Measurements from ENCODE around the gene ANKRD40CL. TPM values are rescaled to one million over a fixed set of nuclear protein-coding genes. Genes with fewer than 3 reads are reported as not detected.

Gene ANKRD40CL
- total and polyA plus RNA-seq, 2 experiments from 2014 or later = not detected

- in situ Hi-C loops (cut with MboI) = no loop called here
- H3K4me1 ChIP-seq (ENCODE audit: insufficient read depth) = no peaks in the 10 kb centered on the region
- no peak overlapping the region for H2AFZ ChIP-seq
- H3K27ac ChIP-seq = no peak overlapping the region
- no peaks in the 10 kb centered on the region for H3K79me2 ChIP-seq (ENCODE audit: insufficient read depth)
- no peak overlapping the region for H3K4me3 ChIP-seq
- 50 to 53% methylated on average over 5 of the region's 5 CpGs for WGBS, 2 experiments (ENCODE audit: low coverage in 1 of 2, low lambda C conversion rate in 2 of 2, missing lambda C conversion rate in 2 of 2)
- no peak overlapping the region for H3K4me2 ChIP-seq (ENCODE audit: unreplicated experiment)
- DNase-seq = no peak
- H3F3A ChIP-seq (ENCODE audit: insufficient read depth) = peaks cover 29% of the 10 kb centered on the region
- H3K36me3 ChIP-seq (ENCODE audit: low read depth) = peaks cover 28% of the 10 kb centered on the region
- H3K9ac ChIP-seq = no peak overlapping the region
- no peaks in the 10 kb centered on the region for H4K20me1 ChIP-seq (ENCODE audit: insufficient read depth)
- H3K9me3 ChIP-seq (ENCODE audit: low read depth) = no peaks in the 10 kb centered on the region
- no peaks in the 10 kb centered on the region for H3K27me3 ChIP-seq (replicated peaks; ENCODE audit: insufficient read depth)
- no peaks in the 10 kb centered on the region for H3K9me2 ChIP-seq (ENCODE audit: insufficient read depth)
- TF ChIP-seq EZH2 (IDR thresholded peaks at IDR 0.05; ENCODE audit: insufficient read depth, poor library complexity, severe bottlenecking) (no peak), EZH2phosphoT487 (IDR thresholded peaks at IDR 0.05; ENCODE audit: insufficient read depth, low read depth) (no peak)
Measured at GRCh38 chr17:50758524-50758923, 8.8 kb downstream of the ANKRD40CL start.

DNA sequence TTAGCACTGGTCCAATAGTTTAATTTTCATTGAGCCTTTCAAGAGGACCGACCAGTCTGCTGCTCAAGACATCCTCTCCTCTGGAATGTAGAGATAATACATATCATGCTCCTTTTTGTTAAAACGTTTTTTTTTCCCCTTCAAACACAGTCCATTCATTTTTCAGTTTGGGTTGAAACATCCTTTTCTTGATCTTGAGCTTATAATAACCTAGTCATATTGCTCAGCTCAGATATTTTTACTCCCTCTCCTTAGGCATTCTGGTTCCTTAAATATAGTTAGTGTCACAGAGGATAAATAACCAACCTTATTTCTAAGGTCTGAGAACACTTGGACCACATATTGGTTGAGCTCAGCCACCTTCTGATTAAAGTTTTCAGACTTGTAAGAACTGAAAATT, 12.8 kb downstream of the ANKRD40CL start:
- WGBS, 2 experiments (ENCODE audit: low coverage in 1 of 2, low lambda C conversion rate in 2 of 2, missing lambda C conversion rate in 2 of 2) = 49 to 52% methylated on average over 2 of the region's 2 CpGs
- no peak for DNase-seq

GRCh38 chr17:50749245-50749644, 18.1 kb downstream of the ANKRD40CL start:
- in situ Hi-C loops (cut with MboI) = no loop called here
- Histone ChIP-seq H3F3A (ENCODE audit: insufficient read depth) (peaks cover 36% of the 10 kb centered on the region; the same call in 1 of the 2 replicates), H3K9ac (no peak overlapping the region), H3K9me3 (ENCODE audit: low read depth) (no peaks in the 10 kb centered on the region), H4K20me1 (ENCODE audit: insufficient read depth) (no peaks in the 10 kb centered on the region), H2AFZ (no peak overlapping the region), H3K36me3 (ENCODE audit: low read depth) (peaks cover 95% of the 10 kb centered on the region), H3K79me2 (ENCODE audit: insufficient read depth) (peaks cover 60% of the 10 kb centered on the region), H3K4me2 (ENCODE audit: unreplicated experiment) (no peak overlapping the region), H3K9me2 (ENCODE audit: insufficient read depth) (no peaks in the 10 kb centered on the region), H3K4me1 (ENCODE audit: insufficient read depth) (no peaks in the 10 kb centered on the region), H3K27ac (no peak overlapping the region), H3K4me3 (no peak overlapping the region), H3K27me3 (replicated peaks; ENCODE audit: insufficient read depth) (no peaks in the 10 kb centered on the region)
- no peak for TF ChIP-seq EZH2 (IDR thresholded peaks at IDR 0.05; ENCODE audit: insufficient read depth, poor library complexity, severe bottlenecking)
- no peak for DNase-seq
- 91% methylated on average over 6 of the region's 6 CpGs for WGBS, 2 experiments (ENCODE audit: low coverage in 1 of 2, low lambda C conversion rate in 2 of 2, missing lambda C conversion rate in 2 of 2)

More for the DNA sequence above, 12.8 kb downstream of the ANKRD40CL start:
- TF ChIP-seq EZH2 (IDR thresholded peaks at IDR 0.05; ENCODE audit: insufficient read depth, poor library complexity, severe bottlenecking) (no peak), EZH2phosphoT487 (IDR thresholded peaks at IDR 0.05; ENCODE audit: insufficient read depth, low read depth) (no peak)
- Histone ChIP-seq H3K9ac (no peak overlapping the region), H3K79me2 (ENCODE audit: insufficient read depth) (peaks cover 9% of the 10 kb centered on the region; the same call in 1 of the 2 replicates), H3K4me1 (ENCODE audit: insufficient read depth) (no peaks in the 10 kb centered on the region), H3K27ac (no peak overlapping the region), H3F3A (ENCODE audit: insufficient read depth) (peaks cover 38% of the 10 kb centered on the region), H3K4me2 (ENCODE audit: unreplicated experiment) (no peak overlapping the region), H3K27me3 (replicated peaks; ENCODE audit: insufficient read depth) (no peaks in the 10 kb centered on the region), H3K36me3 (ENCODE audit: low read depth) (peaks cover 66% of the 10 kb centered on the region), H2AFZ (no peak overlapping the region), H4K20me1 (ENCODE audit: insufficient read depth) (no peaks in the 10 kb centered on the region), H3K4me3 (no peak overlapping the region), H3K9me2 (ENCODE audit: insufficient read depth) (no peaks in the 10 kb centered on the region), H3K9me3 (ENCODE audit: low read depth) (no peaks in the 10 kb centered on the region)
- in situ Hi-C loops (cut with MboI) = no loop called here

DNA sequence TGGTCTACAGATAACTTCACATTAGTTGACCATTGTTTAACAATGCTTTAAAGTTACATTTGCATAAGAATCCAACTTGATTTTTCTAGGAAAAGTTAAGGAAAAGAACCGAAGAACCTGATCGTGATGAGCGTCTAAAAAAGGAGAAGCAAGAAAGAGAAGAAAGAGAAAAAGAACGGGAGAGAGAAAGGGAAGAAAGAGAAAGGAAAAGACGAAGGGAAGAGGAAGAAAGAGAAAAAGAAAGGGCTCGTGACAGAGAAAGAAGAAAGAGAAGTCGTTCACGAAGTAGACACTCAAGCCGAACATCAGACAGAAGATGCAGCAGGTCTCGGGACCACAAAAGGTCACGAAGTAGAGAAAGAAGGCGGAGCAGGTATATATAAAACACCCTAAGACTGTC, 21.7 kb downstream of the ANKRD40CL start:
- TF ChIP-seq EZH2 (IDR thresholded peaks at IDR 0.05; ENCODE audit: insufficient read depth, poor library complexity, severe bottlenecking) = no peak
- TF ChIP-seq EZH2phosphoT487 (IDR thresholded peaks at IDR 0.05; ENCODE audit: insufficient read depth, low read depth) = no peak
- H3K36me3 ChIP-seq (ENCODE audit: low read depth) = peaks cover 97% of the 10 kb centered on the region
- H3K4me2 ChIP-seq (ENCODE audit: unreplicated experiment) = no peak overlapping the region
- H3K79me2 ChIP-seq (ENCODE audit: insufficient read depth) = peaks cover 96% of the 10 kb centered on the region
- no peak overlapping the region for H3K9ac ChIP-seq
- DNase-seq = no peak
- no peak overlapping the region for H3K27ac ChIP-seq
- 94 to 96% methylated on average over 12 of the region's 12 CpGs for WGBS, 2 experiments (ENCODE audit: low coverage in 1 of 2, low lambda C conversion rate in 2 of 2, missing lambda C conversion rate in 2 of 2)
- H3K4me1 ChIP-seq (ENCODE audit: insufficient read depth) = no peaks in the 10 kb centered on the region
- H3F3A ChIP-seq (ENCODE audit: insufficient read depth) = peaks cover 30% of the 10 kb centered on the region; the same call in 1 of the 2 replicates
- H3K9me2 ChIP-seq (ENCODE audit: insufficient read depth) = no peaks in the 10 kb centered on the region
- no peaks in the 10 kb centered on the region for H4K20me1 ChIP-seq (ENCODE audit: insufficient read depth)
- H3K27me3 ChIP-seq (replicated peaks; ENCODE audit: insufficient read depth) = no peaks in the 10 kb centered on the region
- no peak overlapping the region for H2AFZ ChIP-seq
- H3K9me3 ChIP-seq (ENCODE audit: low read depth) = no peaks in the 10 kb centered on the region
- in situ Hi-C loops (cut with MboI) = no loop called here
- no peak overlapping the region for H3K4me3 ChIP-seq

GRCh38 chr17:50739098-50739497, 28.2 kb downstream of the ANKRD40CL start:
- no peak for TF ChIP-seq EZH2 (IDR thresholded peaks at IDR 0.05; ENCODE audit: insufficient read depth, poor library complexity, severe bottlenecking)
- no peak for TF ChIP-seq EZH2phosphoT487 (IDR thresholded peaks at IDR 0.05; ENCODE audit: insufficient read depth, low read depth)
- no peak overlapping the region for H3K4me2 ChIP-seq (ENCODE audit: unreplicated experiment)
- peak overlapping the region; percentile 17; the same call in 1 of the 2 replicates for H3K27ac ChIP-seq
- no peak overlapping the region for H2AFZ ChIP-seq
- H3K4me3 ChIP-seq = no peak overlapping the region
- 54 to 60% methylated on average over 2 of the region's 2 CpGs for WGBS, 2 experiments (ENCODE audit: low coverage in 1 of 2, low lambda C conversion rate in 2 of 2, missing lambda C conversion rate in 2 of 2)
- peaks cover 8% of the 10 kb centered on the region; the same call in 1 of the 2 replicates for H3F3A ChIP-seq (ENCODE audit: insufficient read depth)
- H4K20me1 ChIP-seq (ENCODE audit: insufficient read depth) = peaks cover 14% of the 10 kb centered on the region; the same call in 1 of the 2 replicates
- peaks cover 7% of the 10 kb centered on the region for H3K4me1 ChIP-seq (ENCODE audit: insufficient read depth)
- H3K36me3 ChIP-seq (ENCODE audit: low read depth) = peaks cover 62% of the 10 kb centered on the region
- in situ Hi-C loops (cut with MboI) = no loop called here
- no peaks in the 10 kb centered on the region for H3K9me3 ChIP-seq (ENCODE audit: low read depth)
- H3K9me2 ChIP-seq (ENCODE audit: insufficient read depth) = no peaks in the 10 kb centered on the region
- peaks cover 100% of the 10 kb centered on the region for H3K79me2 ChIP-seq (ENCODE audit: insufficient read depth)
- no peaks in the 10 kb centered on the region for H3K27me3 ChIP-seq (replicated peaks; ENCODE audit: insufficient read depth)
- H3K9ac ChIP-seq = no peak overlapping the region
- no peak for DNase-seq
